Measurements from ENCODE around the gene RNF224.

The RNF224 gene

GRCh38 chr9:137251490-137252268 is 24.4 kb downstream of the RNF224 start:
- H3K4me1 ChIP-seq (ENCODE audit: insufficient read depth, low read length): peaks cover 26% of the 10 kb centered on the region
- no peak overlapping the region for H2AFZ ChIP-seq (ENCODE audit: low read depth, low read length)
- TF ChIP-seq EZH2 (IDR thresholded peaks at IDR 0.05; ENCODE audit: borderline replicate concordance, low read depth, low read length, severe bottlenecking) (no peak), CTCF (IDR thresholded peaks at IDR 0.05; ENCODE audit: borderline replicate concordance, extremely low read depth, low read length, poor library complexity, severe bottlenecking) (no peak)
- DNase-seq (no peak), ATAC-seq (ENCODE audit: insufficient read depth, low read depth) (no peak)
- no peaks in the 10 kb centered on the region for H3K27me3 ChIP-seq (ENCODE audit: insufficient read depth, low read length, poor library complexity)
- no peak overlapping the region for H3K27ac ChIP-seq (ENCODE audit: low read length)
- peaks cover 12% of the 10 kb centered on the region for H3K36me3 ChIP-seq (ENCODE audit: insufficient read depth, low read length)
- peaks cover 11% of the 10 kb centered on the region for H4K20me1 ChIP-seq (ENCODE audit: insufficient read depth, low read length)
- H3K4me3 ChIP-seq (ENCODE audit: low read depth in 1 of 2, low read length in 2 of 2): no peak overlapping the region
- H3K9ac ChIP-seq (ENCODE audit: low read depth, low read length): no peak overlapping the region
- no peak overlapping the region for H3K4me2 ChIP-seq (ENCODE audit: insufficient read depth, low read length)
- peaks cover 21% of the 10 kb centered on the region for H3K79me2 ChIP-seq (ENCODE audit: insufficient read depth, low read length)
- no peaks in the 10 kb centered on the region for H3K9me3 ChIP-seq (ENCODE audit: insufficient read depth, low read length, severe bottlenecking)

- no peak for ATAC-seq (ENCODE audit: insufficient read depth, low read depth)
- Histone ChIP-seq H3K27me3 (ENCODE audit: insufficient read depth, low read length, poor library complexity) (no peaks in the 10 kb centered on the region), H3K9me3 (ENCODE audit: insufficient read depth, low read length, severe bottlenecking) (no peaks in the 10 kb centered on the region), H3K4me1 (ENCODE audit: insufficient read depth, low read length) (peaks cover 31% of the 10 kb centered on the region), H3K4me3 (ENCODE audit: low read depth in 1 of 2, low read length in 2 of 2) (no peak overlapping the region), H2AFZ (ENCODE audit: low read depth, low read length) (no peak overlapping the region), H3K9ac (ENCODE audit: low read depth, low read length) (peak overlapping the region; percentile 91; the same call in 1 of the 2 replicates), H3K79me2 (ENCODE audit: insufficient read depth, low read length) (peaks cover 28% of the 10 kb centered on the region), H3K36me3 (ENCODE audit: insufficient read depth, low read length) (peaks cover 17% of the 10 kb centered on the region), H4K20me1 (ENCODE audit: insufficient read depth, low read length) (peaks cover 14% of the 10 kb centered on the region), H3K4me2 (ENCODE audit: insufficient read depth, low read length) (0 out of 2 replicates have a peak overlapping the region, but pooled peaks have one; percentile 94), H3K27ac (ENCODE audit: low read length) (no peak overlapping the region)
- no peak for TF ChIP-seq EZH2 (IDR thresholded peaks at IDR 0.05; ENCODE audit: borderline replicate concordance, low read depth, low read length, severe bottlenecking)
- no peak for TF ChIP-seq CTCF (IDR thresholded peaks at IDR 0.05; ENCODE audit: borderline replicate concordance, extremely low read depth, low read length, poor library complexity, severe bottlenecking)
- DNase-seq: no peak
Measured at GRCh38 chr9:137252555-137253506, 25.5 kb downstream of the RNF224 start.

- Histone ChIP-seq H2AFZ (ENCODE audit: low read depth, low read length) (peak overlapping the region; percentile 90), H3K27ac (ENCODE audit: low read length) (peak overlapping the region; percentile 73; the same call in 1 of the 2 replicates), H3K4me1 (ENCODE audit: insufficient read depth, low read length) (peaks cover 31% of the 10 kb centered on the region), H3K9ac (ENCODE audit: low read depth, low read length) (peak overlapping the region; percentile 91), H3K4me3 (ENCODE audit: low read depth in 1 of 2, low read length in 2 of 2) (peak overlapping the region; percentile 51 to 91), H3K36me3 (ENCODE audit: insufficient read depth, low read length) (peaks cover 24% of the 10 kb centered on the region), H3K4me2 (ENCODE audit: insufficient read depth, low read length) (peak overlapping the region; percentile 94), H3K27me3 (ENCODE audit: insufficient read depth, low read length, poor library complexity) (no peaks in the 10 kb centered on the region), H3K9me3 (ENCODE audit: insufficient read depth, low read length, severe bottlenecking) (no peaks in the 10 kb centered on the region), H4K20me1 (ENCODE audit: insufficient read depth, low read length) (peaks cover 14% of the 10 kb centered on the region), H3K79me2 (ENCODE audit: insufficient read depth, low read length) (peaks cover 35% of the 10 kb centered on the region)
- DNase-seq (no peak), ATAC-seq (ENCODE audit: insufficient read depth, low read depth) (no peak; the same call in 2 of the 3 replicates)
- TF ChIP-seq EZH2 (IDR thresholded peaks at IDR 0.05; ENCODE audit: borderline replicate concordance, low read depth, low read length, severe bottlenecking): no peak
- no peak for TF ChIP-seq CTCF (IDR thresholded peaks at IDR 0.05; ENCODE audit: borderline replicate concordance, extremely low read depth, low read length, poor library complexity, severe bottlenecking)
Measured at GRCh38 chr9:137253717-137254623, 26.7 kb downstream of the RNF224 start.

Measured in DND-41 (cell line).